HepG2 (cell line): ENCODE measurements around the gene TMEM135. TPM values are rescaled to one million over a fixed set of nuclear protein-coding genes. Genes with fewer than 3 reads are reported as not detected.

Experiments
- ATAC-seq: fragments of 200-7000 bp; cut with Tn5 transposase; 3 replicates; pipeline ENCODE4 v1.9.1; 2020; ENCODE audit warnings: mild to moderate bottlenecking, moderate library complexity
- BruUV-seq: library from RNA; stranded (reverse); fragments of 400-500 nt; replicated peaks from 2 replicates; lab custom pipeline; 2021; lab: Mats Ljungman, UMichigan
- CTCF ChIA-PET: fragments of 300-600 bp; formaldehyde crosslinking; extraction: SDS; loops from one replicate; lab custom pipeline; 2021; ENCODE audit warnings: low total read pairs, inconsistent platforms, low intra/inter-chr PET ratio; lab: Yijun Ruan, JAX
- POLR2A ChIA-PET: fragments of 350-600 bp; sonication (Branson Sonifier 250); formaldehyde crosslinking; loops from one replicate; lab custom pipeline; 2020; ENCODE audit warnings: antibody characterized with exemption, inconsistent platforms; lab: Yijun Ruan, JAX
- DNase-seq: peaks from one replicate; pipeline ENCODE4 v3.0.0-alpha.2; 2015; ENCODE audit warnings: low spot score
- FAIRE-seq: peaks from 3 replicates; lab custom pipeline; 2011; peaks lifted over from hg19 to GRCh38; lab: Jason Lieb, UNC
- H2AFZ ChIP-seq: one replicate; pipeline ENCODE4 v1.6.1; 2011; ENCODE audit warnings: low read length, inconsistent platforms
- H3K27ac ChIP-seq: fragments of 300-600 bp; 3 replicates; pipeline ENCODE4 v1.8.0; 2011; ENCODE audit warnings: mixed run types, mild to moderate bottlenecking, mixed read lengths, low read length, inconsistent platforms; ENCODE audit not compliant: insufficient read depth; ENCODE audit errors: extremely low read length
- H3K27me3 ChIP-seq, 2 experiments: fragments of 200-600 bp in 1 of 2; 2 replicates in 1 of 2; 3 replicates in 1 of 2; pipeline versions ENCODE4 v1.6.0 to v1.8.0; 2011; ENCODE audit warnings: low read length in 2 of 2, mild to moderate bottlenecking in 2 of 2, moderate library complexity in 2 of 2, inconsistent platforms in 1 of 2; ENCODE audit not compliant: insufficient read depth in 2 of 2, control insufficient read depth in 1 of 2
- H3K36me3 ChIP-seq, 2 experiments: fragments of 200-600 bp in 1 of 2; replicated peaks in 1 of 2; 2 replicates in 1 of 2; 3 replicates in 1 of 2; pipeline versions ENCODE4 v1.5.1 to v1.8.0; 2011; ENCODE audit warnings: low read length in 2 of 2, inconsistent platforms in 1 of 2; ENCODE audit not compliant: insufficient read depth in 2 of 2, control insufficient read depth in 1 of 2
- H3K4me1 ChIP-seq: 2 replicates; pipeline ENCODE4 v1.5.1; 2012; ENCODE audit warnings: low read length, inconsistent platforms; ENCODE audit not compliant: insufficient read depth
- H3K4me2 ChIP-seq: 2 replicates; pipeline ENCODE4 v1.6.0; 2011; ENCODE audit warnings: low read depth, low read length, inconsistent platforms
- H3K4me3 ChIP-seq, 3 experiments: fragments of 200-600 bp in 1 of 3; sonication (generic), shearing (Covaris generic) in 1 of 3; replicated peaks in 1 of 3; 2 replicates each; pipeline ENCODE4 v1.5.1; 2011 to 2016; ENCODE audit warnings: low read length in 3 of 3, inconsistent platforms in 2 of 3, low read depth in 2 of 3, mild to moderate bottlenecking in 2 of 3, control low read depth in 1 of 3, mixed read lengths in 1 of 3; ENCODE audit not compliant: insufficient read depth in 1 of 3
- H3K79me2 ChIP-seq: one replicate; pipeline ENCODE4 v1.6.1; 2011; ENCODE audit warnings: low read length, inconsistent platforms; ENCODE audit not compliant: insufficient read depth
- H3K9ac ChIP-seq: 2 replicates; pipeline ENCODE4 v1.6.0; 2011; ENCODE audit warnings: mild to moderate bottlenecking, low read depth, low read length, inconsistent platforms; ENCODE audit not compliant: insufficient read depth
- H3K9me3 ChIP-seq: 2 replicates; pipeline ENCODE4 v1.5.1; 2012; ENCODE audit warnings: mild to moderate bottlenecking, low read length
- H4K20me1 ChIP-seq: 2 replicates; pipeline ENCODE4 v1.6.0; 2011; ENCODE audit warnings: inconsistent platforms, mild to moderate bottlenecking, low read length, moderate library complexity; ENCODE audit not compliant: insufficient read depth
- DMAP1 ChIP-seq: IDR thresholded peaks from 2 replicates; pipeline ENCODE4 v1.6.1; 2016
- JARID2 ChIP-seq: sonication (generic); formaldehyde crosslinking; IDR thresholded peaks from 2 replicates; pipeline ENCODE4 v1.8.1; 2023; ENCODE audit warnings: missing genetic modification reagents, inconsistent platforms; ENCODE audit not compliant: insufficient replicate concordance
- NFE2L2 ChIP-seq: fragments of 150-350 bp; IDR thresholded peaks from 2 replicates; pipeline ENCODE4 v1.6.1; 2014; ENCODE audit warnings: low read length
- RORA ChIP-seq: sonication (generic); formaldehyde crosslinking; IDR thresholded peaks from 2 replicates; pipeline ENCODE4 v1.5.0; 2020; ENCODE audit warnings: mild to moderate bottlenecking, missing genetic modification reagents, moderate library complexity
- TBX3 ChIP-seq: fragments of 450-650 bp; IDR thresholded peaks from 2 replicates; pipeline ENCODE4 v1.6.1; 2017; ENCODE audit warnings: antibody characterized with exemption, mild to moderate bottlenecking, inconsistent platforms, borderline replicate concordance
- ZNF274 ChIP-seq: sonication (generic); formaldehyde crosslinking; IDR thresholded peaks from 2 replicates; pipeline ENCODE4 v1.5.1; 2020; ENCODE audit warnings: mild to moderate bottlenecking, missing genetic modification reagents
- ZNF282 ChIP-seq: fragments of 450-650 bp; IDR thresholded peaks from 2 replicates; pipeline ENCODE4 v1.6.1; 2018; ENCODE audit not compliant: partially characterized antibody
- ZNF382 ChIP-seq: sonication (generic); formaldehyde crosslinking; IDR thresholded peaks from 2 replicates; pipeline ENCODE4 v1.5.0; 2020; ENCODE audit warnings: missing genetic modification reagents, mild to moderate bottlenecking, borderline replicate concordance
- ZNF431 ChIP-seq: sonication (generic); formaldehyde crosslinking; IDR thresholded peaks from 2 replicates; pipeline ENCODE4 v1.9.0; 2022; ENCODE audit warnings: missing genetic modification reagents, low read depth, mild to moderate bottlenecking, borderline replicate concordance
- ZNF703 ChIP-seq: sonication (generic); formaldehyde crosslinking; IDR thresholded peaks from 2 replicates; pipeline ENCODE4 v1.5.1; 2020; ENCODE audit warnings: missing genetic modification reagents, mild to moderate bottlenecking, moderate library complexity, borderline replicate concordance
- ZNF790 ChIP-seq: sonication (generic); formaldehyde crosslinking; IDR thresholded peaks from 2 replicates; pipeline ENCODE4 v1.8.0; 2022; ENCODE audit warnings: missing genetic modification reagents, mild to moderate bottlenecking, borderline replicate concordance
- WGBS: methylation state at CpG from one replicate; pipeline ENCODE4 v1.1.6; 2017; ENCODE audit warnings: low lambda C conversion rate; 5-methylcytosine and 5-hydroxymethylcytosine counted together
- in situ Hi-C: cut with HindIII; loops from 2 replicates; pipeline ENCODE4 v1.10.0; 2017; ENCODE audit warnings: low pct_unique_long_range_greater_than_20kb; ENCODE audit not compliant: extremely low pct_ligation_motif_present
- intact Hi-C: fragments of 100-400 bp; cut with micrococcal nuclease; formaldehyde crosslinking; loops from one replicate; pipeline ENCODE4 v1.10.0; 2022; ENCODE audit not compliant: unreplicated experiment
- polyA plus RNA-seq, 8 experiments: library from polyadenylated mRNA; depleted of rRNA in 3 of 8; stranded (reverse) in 7 of 8; unstranded in 1 of 8; fragments of >200 nt; fragmentation: Illumina TruSeq in 4 of 8; extraction: Trizol in 4 of 8; gene quantifications; 2 replicates each; pipeline versions ENCODE4 v1.2.1 to v1.2.3, GENCODE V29; 2011 to 2016; ENCODE audit warnings: low read depth in 4 of 8, missing spikeins in 1 of 8, mixed read lengths in 1 of 8; ENCODE audit not compliant: insufficient read depth in 1 of 8
- total RNA-seq, 5 experiments: library from RNA; depleted of rRNA; stranded (reverse); fragments of >200 nt; fragmentation: Illumina TruSeq; extraction: Trizol; gene quantifications; 2 replicates each; pipeline ENCODE4 v1.2.3, GENCODE V29; 2016; ENCODE audit warnings: low read depth in 1 of 5
- TF ChIP-seq, protein P1 (sequence below): sonication (generic); formaldehyde crosslinking; IDR thresholded peaks from 2 replicates; pipeline ENCODE4 v1.8.0; 2022; ENCODE audit warnings: mild to moderate bottlenecking, missing genetic modification reagents
- TF ChIP-seq, protein P2 (sequence below): sonication (generic); formaldehyde crosslinking; IDR thresholded peaks from 2 replicates; pipeline ENCODE4 v1.4.0; 2020; ENCODE audit warnings: missing genetic modification reagents, borderline replicate concordance
- TF ChIP-seq, protein P3 (sequence below): sonication (generic); formaldehyde crosslinking; IDR thresholded peaks from 2 replicates; pipeline ENCODE4 v1.5.1; 2020; ENCODE audit warnings: mild to moderate bottlenecking, missing genetic modification reagents, moderate library complexity

TMEM135 gene
- total and polyA plus RNA-seq, 2 of the 13 experiments (the other 11 are each of a cell fraction or from before 2014, with no cell fraction given): 36.6 to 88.9 TPM

DNA sequence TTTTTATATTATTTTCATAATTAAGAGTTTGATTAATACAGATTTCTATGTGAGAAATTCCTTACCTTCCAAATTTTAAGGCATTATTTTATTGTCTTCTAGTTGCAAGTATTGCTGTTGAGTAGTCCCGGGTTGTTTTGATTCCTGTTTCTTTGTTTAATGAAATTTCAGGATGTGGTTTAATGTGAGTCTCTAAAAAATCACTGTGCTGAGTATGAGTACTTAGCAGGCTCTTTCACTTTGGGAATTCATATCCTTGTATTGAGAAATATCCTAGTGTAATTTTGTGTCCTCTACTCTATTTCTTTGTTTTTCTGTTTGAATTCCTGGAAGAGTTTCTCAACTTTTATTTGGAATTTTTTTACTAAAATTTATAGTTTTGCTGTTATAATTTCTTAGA lies 113.2 kb downstream of the TMEM135 start:
- 85% methylated on average over 1 of the region's 1 CpG for WGBS
- Histone ChIP-seq H3K4me1 (peaks cover 41% of the 10 kb centered on the region), H3K9ac (no peak overlapping the region), H4K20me1 (peaks cover 14% of the 10 kb centered on the region), H2AFZ (no peak overlapping the region), H3K27me3 (no peaks in the 10 kb centered on the region), H3K4me2 (no peak overlapping the region), H3K9me3 (no peaks in the 10 kb centered on the region), H3K36me3 (no peaks in the 10 kb centered on the region), H3K79me2 (peaks cover 73% of the 10 kb centered on the region), H3K4me3 (no peak overlapping the region), H3K27ac (no peak overlapping the region)
- no TSS peak for BruUV-seq
- ATAC-seq (no peak), FAIRE-seq (no peak), DNase-seq (no peak)
- in situ Hi-C loops: no loop called here
- intact Hi-C loops: no loop called here
- ChIA-PET CTCF (no interaction called here), POLR2A (no interaction called here)
- TF ChIP-seq, protein P1, sequence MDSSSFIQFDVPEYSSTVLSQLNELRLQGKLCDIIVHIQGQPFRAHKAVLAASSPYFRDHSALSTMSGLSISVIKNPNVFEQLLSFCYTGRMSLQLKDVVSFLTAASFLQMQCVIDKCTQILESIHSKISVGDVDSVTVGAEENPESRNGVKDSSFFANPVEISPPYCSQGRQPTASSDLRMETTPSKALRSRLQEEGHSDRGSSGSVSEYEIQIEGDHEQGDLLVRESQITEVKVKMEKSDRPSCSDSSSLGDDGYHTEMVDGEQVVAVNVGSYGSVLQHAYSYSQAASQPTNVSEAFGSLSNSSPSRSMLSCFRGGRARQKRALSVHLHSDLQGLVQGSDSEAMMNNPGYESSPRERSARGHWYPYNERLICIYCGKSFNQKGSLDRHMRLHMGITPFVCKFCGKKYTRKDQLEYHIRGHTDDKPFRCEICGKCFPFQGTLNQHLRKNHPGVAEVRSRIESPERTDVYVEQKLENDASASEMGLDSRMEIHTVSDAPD: no peak
- TF ChIP-seq ZNF274 (CRISPR knock-in tag): no peak
- no peak for TF ChIP-seq ZNF282
- TF ChIP-seq NFE2L2: no peak
- TF ChIP-seq ZNF431 (CRISPR knock-in tag): no peak
- TF ChIP-seq ZNF790: no peak
- no peak for TF ChIP-seq ZNF382
- TF ChIP-seq, protein P2, sequence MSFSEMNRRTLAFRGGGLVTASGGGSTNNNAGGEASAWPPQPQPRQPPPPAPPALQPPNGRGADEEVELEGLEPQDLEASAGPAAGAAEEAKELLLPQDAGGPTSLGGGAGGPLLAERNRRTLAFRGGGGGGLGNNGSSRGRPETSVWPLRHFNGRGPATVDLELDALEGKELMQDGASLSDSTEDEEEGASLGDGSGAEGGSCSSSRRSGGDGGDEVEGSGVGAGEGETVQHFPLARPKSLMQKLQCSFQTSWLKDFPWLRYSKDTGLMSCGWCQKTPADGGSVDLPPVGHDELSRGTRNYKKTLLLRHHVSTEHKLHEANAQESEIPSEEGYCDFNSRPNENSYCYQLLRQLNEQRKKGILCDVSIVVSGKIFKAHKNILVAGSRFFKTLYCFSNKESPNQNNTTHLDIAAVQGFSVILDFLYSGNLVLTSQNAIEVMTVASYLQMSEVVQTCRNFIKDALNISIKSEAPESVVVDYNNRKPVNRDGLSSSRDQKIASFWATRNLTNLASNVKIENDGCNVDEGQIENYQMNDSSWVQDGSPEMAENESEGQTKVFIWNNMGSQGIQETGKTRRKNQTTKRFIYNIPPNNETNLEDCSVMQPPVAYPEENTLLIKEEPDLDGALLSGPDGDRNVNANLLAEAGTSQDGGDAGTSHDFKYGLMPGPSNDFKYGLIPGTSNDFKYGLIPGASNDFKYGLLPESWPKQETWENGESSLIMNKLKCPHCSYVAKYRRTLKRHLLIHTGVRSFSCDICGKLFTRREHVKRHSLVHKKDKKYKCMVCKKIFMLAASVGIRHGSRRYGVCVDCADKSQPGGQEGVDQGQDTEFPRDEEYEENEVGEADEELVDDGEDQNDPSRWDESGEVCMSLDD (CRISPR knock-in tag): no peak
- TF ChIP-seq, protein P3, sequence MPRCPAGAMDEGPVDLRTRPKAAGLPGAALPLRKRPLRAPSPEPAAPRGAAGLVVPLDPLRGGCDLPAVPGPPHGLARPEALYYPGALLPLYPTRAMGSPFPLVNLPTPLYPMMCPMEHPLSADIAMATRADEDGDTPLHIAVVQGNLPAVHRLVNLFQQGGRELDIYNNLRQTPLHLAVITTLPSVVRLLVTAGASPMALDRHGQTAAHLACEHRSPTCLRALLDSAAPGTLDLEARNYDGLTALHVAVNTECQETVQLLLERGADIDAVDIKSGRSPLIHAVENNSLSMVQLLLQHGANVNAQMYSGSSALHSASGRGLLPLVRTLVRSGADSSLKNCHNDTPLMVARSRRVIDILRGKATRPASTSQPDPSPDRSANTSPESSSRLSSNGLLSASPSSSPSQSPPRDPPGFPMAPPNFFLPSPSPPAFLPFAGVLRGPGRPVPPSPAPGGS (CRISPR knock-in tag): no peak
- TF ChIP-seq ZNF703 (CRISPR knock-in tag): no peak
- TF ChIP-seq DMAP1 (CRISPR knock-in tag): no peak
- TF ChIP-seq RORA (CRISPR knock-in tag): no peak
- TF ChIP-seq TBX3: no peak
- no peak for TF ChIP-seq JARID2 (CRISPR knock-in tag)
